Endothelial cell of umbilical vein (primary cell): Measurements from ENCODE around the gene BIRC2.

Source experiments
- CTCF ChIP-seq, 2 donors: IDR thresholded peaks; 1 replicate in 1 of 2; 2 replicates in 1 of 2; pipeline ENCODE4 v1.5.1; 2011; ENCODE audit warnings: low read length in 2 of 2, mild to moderate bottlenecking in 2 of 2, moderate library complexity in 2 of 2, control low read depth in 1 of 2, inconsistent platforms in 1 of 2, low read depth in 1 of 2; ENCODE audit not compliant: insufficient read depth in 1 of 2; ENCODE audit errors: extremely low read depth in 1 of 2
- GATA2 ChIP-seq: IDR thresholded peaks from 2 replicates; pipeline ENCODE4 v1.7.0; 2011; ENCODE audit warnings: low read depth, mild to moderate bottlenecking, moderate library complexity, mixed read lengths, low read length; ENCODE audit not compliant: insufficient read length, insufficient read depth
- JUN ChIP-seq: IDR thresholded peaks from 2 replicates; pipeline ENCODE4 v1.6.1; 2011; ENCODE audit warnings: borderline replicate concordance, low read depth; ENCODE audit not compliant: insufficient read length, insufficient read depth
- MYC ChIP-seq: IDR thresholded peaks from one replicate; pipeline ENCODE4 v1.6.1; 2011; ENCODE audit warnings: mild to moderate bottlenecking, low read depth, low read length
- POLR2AphosphoS5 ChIP-seq: IDR thresholded peaks from 2 replicates; pipeline ENCODE4 v1.6.1; 2012; ENCODE audit warnings: low read depth, mild to moderate bottlenecking, control low read depth, low read length, moderate library complexity; ENCODE audit not compliant: insufficient read depth
- TF ChIP-seq, protein P1 (sequence below): IDR thresholded peaks from 2 replicates; pipeline ENCODE4 v1.6.1; 2011; ENCODE audit not compliant: insufficient read depth, insufficient read length

GRCh38 chr11:102399189-102399588 is 52.2 kb downstream of the BIRC2 start:
- no peak for TF ChIP-seq MYC
- no peak for TF ChIP-seq GATA2
- TF ChIP-seq, protein P1, sequence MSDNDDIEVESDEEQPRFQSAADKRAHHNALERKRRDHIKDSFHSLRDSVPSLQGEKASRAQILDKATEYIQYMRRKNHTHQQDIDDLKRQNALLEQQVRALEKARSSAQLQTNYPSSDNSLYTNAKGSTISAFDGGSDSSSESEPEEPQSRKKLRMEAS = no peak
- no peak for TF ChIP-seq JUN
- no peak for TF ChIP-seq CTCF (IDR thresholded peaks at IDR 0.05; ENCODE audit: extremely low read depth in 1 of 2, insufficient read depth in 1 of 2, low read depth in 1 of 2, low read length in 2 of 2)
- TF ChIP-seq POLR2AphosphoS5 = no peak
